ENCODE results near the gene FRY. TPM values are rescaled to one million over a fixed set of nuclear protein-coding genes. Genes with fewer than 3 reads are reported as not detected.

FRY gene
- total and polyA plus RNA-seq, 2 of the 13 experiments (the other 11 are each of a cell fraction or from before 2014, with no cell fraction given), result 8.2 to 13.1 TPM

GRCh38 chr13:32011971-32012370, 19.6 kb upstream of the FRY start:
- no peak for TF ChIP-seq FOXO4 (CRISPR knock-in tag; conservative IDR thresholded peaks at IDR 0.05)
- no peak for TF ChIP-seq RBAK (CRISPR knock-in tag; IDR thresholded peaks at IDR 0.05)
- TF ChIP-seq IRX3 (CRISPR knock-in tag; IDR thresholded peaks at IDR 0.05; ENCODE audit: borderline replicate concordance, low read depth), result no peak
- TF ChIP-seq HINFP (CRISPR knock-in tag; IDR thresholded peaks at IDR 0.05; ENCODE audit: low read depth), result no peak
- TF ChIP-seq ZNF850 (CRISPR knock-in tag; conservative IDR thresholded peaks at IDR 0.05), result no peak
- no peak for TF ChIP-seq ZNF337 (CRISPR knock-in tag; IDR thresholded peaks at IDR 0.05; ENCODE audit: borderline replicate concordance, low read depth)
- TF ChIP-seq TAF1 (CRISPR knock-in tag; IDR thresholded peaks at IDR 0.05), result no peak
- no peak for TF ChIP-seq ZNF619 (CRISPR knock-in tag; IDR thresholded peaks at IDR 0.05)
- TF ChIP-seq ZNF441 (CRISPR knock-in tag; IDR thresholded peaks at IDR 0.05; ENCODE audit: borderline replicate concordance), result no peak
- no peak for TF ChIP-seq ZFP37 (CRISPR knock-in tag; IDR thresholded peaks at IDR 0.05; ENCODE audit: borderline replicate concordance)
- no peak for TF ChIP-seq ZBTB26 (CRISPR knock-in tag; IDR thresholded peaks at IDR 0.05; ENCODE audit: borderline replicate concordance)
- TF ChIP-seq ZSCAN20 (CRISPR knock-in tag; IDR thresholded peaks at IDR 0.05; ENCODE audit: borderline replicate concordance), result no peak
- TF ChIP-seq SMAD1 (CRISPR knock-in tag; IDR thresholded peaks at IDR 0.05; ENCODE audit: borderline replicate concordance, low read depth), result no peak
- TF ChIP-seq ZFP62 (CRISPR knock-in tag; IDR thresholded peaks at IDR 0.05), result no peak
- no peak for TF ChIP-seq NR3C1 (CRISPR knock-in tag; IDR thresholded peaks at IDR 0.05)
- TF ChIP-seq SMC3 (IDR thresholded peaks at IDR 0.05; ENCODE audit: low read length), result no peak
- TF ChIP-seq RAD51 (IDR thresholded peaks at IDR 0.05; ENCODE audit: borderline replicate concordance), result no peak
- ATAC-seq, result no peak
- Histone ChIP-seq H3K9me3 (ENCODE audit: low read length) (no peaks in the 10 kb centered on the region), H2AFZ (ENCODE audit: low read length) (no peak overlapping the region), H3K4me2 (ENCODE audit: low read depth, low read length) (no peak overlapping the region), H4K20me1 (ENCODE audit: insufficient read depth, low read length) (no peaks in the 10 kb centered on the region), H3K9ac (ENCODE audit: insufficient read depth, low read depth, low read length) (no peak overlapping the region), H3K4me3 (replicated peaks in 1 of 3; ENCODE audit: insufficient read depth in 1 of 3, low read depth in 2 of 3, low read length in 3 of 3) (no peak overlapping the region), H3K4me1 (ENCODE audit: insufficient read depth, low read length) (peaks cover 11% of the 10 kb centered on the region), H3K27me3 (ENCODE audit: control insufficient read depth in 1 of 2, insufficient read depth in 2 of 2, low read length in 2 of 2) (no peaks in the 10 kb centered on the region), H3K36me3 (replicated peaks in 1 of 2; ENCODE audit: control insufficient read depth in 1 of 2, insufficient read depth in 2 of 2, low read length in 2 of 2) (no peaks in the 10 kb centered on the region), H3K79me2 (ENCODE audit: insufficient read depth, low read length) (no peaks in the 10 kb centered on the region), H3K27ac (ENCODE audit: extremely low read length, insufficient read depth, low read length) (no peak overlapping the region)
- intact Hi-C loops (cut with micrococcal nuclease; ENCODE audit: unreplicated experiment) (no loop called here), in situ Hi-C loops (cut with HindIII; ENCODE audit: extremely low pct_ligation_motif_present, low pct_unique_long_range_greater_than_20kb) (no loop called here)
- BruUV-seq (replicated peaks), result no TSS peak
- ChIA-PET POLR2A (no interaction called here), CTCF (ENCODE audit: low intra/inter-chr PET ratio, low total read pairs) (no interaction called here)
- FAIRE-seq, result no peak
- DNase-seq (ENCODE audit: low spot score), result no peak

Measured in HepG2 (cell line).